H9 (cell line): ENCODE measurements around the gene IGF1R. TPM values are rescaled to one million over a fixed set of nuclear protein-coding genes. Genes with fewer than 3 reads are reported as not detected.
A peak's percentile ranks its signal among the peaks of the same experiment; 100 is the strongest.

Experiments used
- DNase-seq: peaks from one replicate; pipeline ENCODE4 v3.0.0-alpha.2; 2017
- H2AFZ ChIP-seq: one replicate; pipeline ENCODE4 v1.6.1; 2013; ENCODE audit warnings: mild to moderate bottlenecking, low read length, control low read depth, moderate library complexity
- H2AK5ac ChIP-seq: 2 replicates; pipeline ENCODE4 v1.6.1; 2013; ENCODE audit warnings: low read length, control low read depth, mixed read lengths; ENCODE audit not compliant: insufficient read length
- H2BK120ac ChIP-seq: one replicate; pipeline ENCODE4 v1.6.1; 2013; ENCODE audit warnings: low read depth, mild to moderate bottlenecking, low read length, control low read depth, inconsistent platforms; ENCODE audit not compliant: poor library complexity, severe bottlenecking
- H2BK12ac ChIP-seq: 2 replicates; pipeline ENCODE4 v1.6.1; 2013; ENCODE audit warnings: low read length, control low read depth, mixed read lengths, low read depth; ENCODE audit not compliant: insufficient read length
- H2BK15ac ChIP-seq: 2 replicates; pipeline ENCODE4 v1.6.1; 2013; ENCODE audit warnings: low read depth, low read length, control low read depth
- H2BK20ac ChIP-seq: one replicate; pipeline ENCODE4 v1.6.1; 2013; ENCODE audit warnings: low read depth, mild to moderate bottlenecking, low read length, control low read depth, inconsistent platforms; ENCODE audit not compliant: poor library complexity, severe bottlenecking
- H2BK5ac ChIP-seq: 2 replicates; pipeline ENCODE4 v1.6.1; 2013; ENCODE audit warnings: low read length, control low read depth, mixed read lengths; ENCODE audit not compliant: insufficient read length
- H3K14ac ChIP-seq: 2 replicates; pipeline ENCODE4 v1.6.1; 2013; ENCODE audit warnings: low read length, control low read depth; ENCODE audit not compliant: insufficient read depth
- H3K18ac ChIP-seq: 2 replicates; pipeline ENCODE4 v1.6.1; 2013; ENCODE audit warnings: low read depth, mild to moderate bottlenecking, mixed read lengths, low read length, control low read depth; ENCODE audit not compliant: insufficient read length
- H3K23ac ChIP-seq: 2 replicates; pipeline ENCODE4 v1.6.1; 2013; ENCODE audit warnings: low read length, control low read depth, mixed read lengths, low read depth; ENCODE audit not compliant: insufficient read length
- H3K23me2 ChIP-seq: 2 replicates; pipeline ENCODE4 v1.6.1; 2013; ENCODE audit warnings: low read depth, mild to moderate bottlenecking, mixed read lengths, low read length, control low read depth; ENCODE audit not compliant: insufficient read length, poor library complexity, severe bottlenecking
- H3K27ac ChIP-seq: 2 replicates; pipeline ENCODE4 v1.5.1; 2013; ENCODE audit warnings: low read length, control low read depth, mixed read lengths, low read depth; ENCODE audit not compliant: insufficient read length
- H3K27me3 ChIP-seq: 2 replicates; pipeline ENCODE4 v1.6.1; 2013; ENCODE audit warnings: low read length, control low read depth, inconsistent platforms; ENCODE audit not compliant: insufficient read depth
- H3K4ac ChIP-seq: 2 replicates; pipeline ENCODE4 v1.6.1; 2013; ENCODE audit warnings: low read depth, mild to moderate bottlenecking, control low read depth, inconsistent platforms, low read length, moderate library complexity
- H3K4me1 ChIP-seq: 2 replicates; pipeline ENCODE4 v1.6.1; 2013; ENCODE audit warnings: low read length, control low read depth, inconsistent platforms; ENCODE audit not compliant: insufficient read depth
- H3K4me2 ChIP-seq: 2 replicates; pipeline ENCODE4 v1.6.1; 2013; ENCODE audit warnings: low read length, control low read depth, mixed read lengths; ENCODE audit not compliant: insufficient read length, insufficient read depth
- H3K56ac ChIP-seq: 2 replicates; pipeline ENCODE4 v1.6.1; 2013; ENCODE audit warnings: low read depth, mild to moderate bottlenecking, mixed read lengths, low read length, control low read depth; ENCODE audit not compliant: insufficient read length
- H3K79me1 ChIP-seq: 2 replicates; pipeline ENCODE4 v1.6.1; 2013; ENCODE audit warnings: low read depth, mild to moderate bottlenecking, moderate library complexity, low read length, control low read depth, inconsistent platforms; ENCODE audit not compliant: insufficient read depth, poor library complexity, severe bottlenecking
- H3K79me2 ChIP-seq: 2 replicates; pipeline ENCODE4 v1.6.1; 2013; ENCODE audit warnings: low read length, control low read depth, inconsistent platforms; ENCODE audit not compliant: insufficient read depth
- H3K9ac ChIP-seq: 2 replicates; pipeline ENCODE4 v1.6.1; 2013; ENCODE audit warnings: low read length, control low read depth, mixed read lengths; ENCODE audit not compliant: insufficient read length; ENCODE audit errors: extremely low read depth
- H3K9me3 ChIP-seq: one replicate; pipeline ENCODE4 v1.6.1; 2013; ENCODE audit warnings: low read depth, low read length, inconsistent platforms; ENCODE audit not compliant: control insufficient read depth
- H3T11ph ChIP-seq: one replicate; pipeline ENCODE4 v1.6.1; 2013; ENCODE audit warnings: mild to moderate bottlenecking, low read length, control low read depth, inconsistent platforms
- H4K20me1 ChIP-seq: one replicate; pipeline ENCODE4 v1.6.1; 2013; ENCODE audit not compliant: control insufficient read depth, insufficient read length, insufficient read depth
- H4K5ac ChIP-seq: 2 replicates; pipeline ENCODE4 v1.6.1; 2013; ENCODE audit warnings: low read depth, mild to moderate bottlenecking, mixed read lengths, low read length, control low read depth; ENCODE audit not compliant: insufficient read length
- H4K8ac ChIP-seq: replicated peaks from 2 replicates; pipeline ENCODE4 v1.6.1; 2013; ENCODE audit warnings: low read length, control low read depth, mixed read lengths, low read depth; ENCODE audit not compliant: insufficient read length
- H4K91ac ChIP-seq: 2 replicates; pipeline ENCODE4 v1.6.1; 2013; ENCODE audit warnings: low read depth, mild to moderate bottlenecking, moderate library complexity, mixed read lengths, low read length, control low read depth; ENCODE audit not compliant: insufficient read length
- H3K27ac Mint-ChIP-seq, 3 experiments: 2 replicates in 2 of 3; 3 replicates in 1 of 3; pipeline ENCODE4 v1.8.0; 2020 to 2021; ENCODE audit warnings: mixed read lengths in 3 of 3, mild to moderate bottlenecking in 1 of 3, moderate library complexity in 1 of 3
- H3K27me3 Mint-ChIP-seq: 2 replicates; pipeline ENCODE4 v1.8.0; 2021; ENCODE audit warnings: low read depth, mild to moderate bottlenecking, moderate library complexity, mixed read lengths
- H3K36me3 Mint-ChIP-seq, 3 experiments: 2 replicates in 2 of 3; 3 replicates in 1 of 3; pipeline ENCODE4 v1.8.0; 2020 to 2021; ENCODE audit warnings: low read depth in 3 of 3, mixed read lengths in 3 of 3; ENCODE audit not compliant: insufficient read depth in 1 of 3
- H3K4me1 Mint-ChIP-seq, 2 experiments: 2 replicates each; pipeline ENCODE4 v1.8.0; 2020; ENCODE audit warnings: mixed read lengths in 2 of 2
- H3K4me3 Mint-ChIP-seq, 2 experiments: 2 replicates in 1 of 2; 3 replicates in 1 of 2; pipeline ENCODE4 v1.8.0; 2020 to 2021; ENCODE audit warnings: mild to moderate bottlenecking in 2 of 2, mixed read lengths in 2 of 2, moderate library complexity in 1 of 2
- H3K9me3 Mint-ChIP-seq, 2 experiments: 2 replicates in 1 of 2; 3 replicates in 1 of 2; pipeline ENCODE4 v1.8.0; 2020; ENCODE audit warnings: mild to moderate bottlenecking in 2 of 2, mixed read lengths in 2 of 2, moderate library complexity in 1 of 2
- WGBS: extraction: QIAGEN DNeasy Blood & Tissue Kit; methylation state at CpG from one replicate; pipeline ENCODE4 v1.1.7; 2013; ENCODE audit warnings: missing lambda C conversion rate, low lambda C conversion rate, mixed read lengths; ENCODE audit not compliant: insufficient read length; ENCODE audit errors: extremely low coverage; 5-methylcytosine and 5-hydroxymethylcytosine counted together
- total RNA-seq: library from RNA; stranded (reverse); gene quantifications from 2 replicates; pipeline ENCODE4 v1.2.1, GENCODE V29; 2021
- TF ChIP-seq, protein P1 (sequence below): fragments of 200-600 bp; sonication (generic); conservative IDR thresholded peaks from 3 replicates; pipeline ENCODE4 v1.8.0; 2021; ENCODE audit warnings: antibody characterized with exemption, mild to moderate bottlenecking

Gene IGF1R
- total RNA-seq, 1 experiment from 2014 or later = 70.0 TPM

DNA sequence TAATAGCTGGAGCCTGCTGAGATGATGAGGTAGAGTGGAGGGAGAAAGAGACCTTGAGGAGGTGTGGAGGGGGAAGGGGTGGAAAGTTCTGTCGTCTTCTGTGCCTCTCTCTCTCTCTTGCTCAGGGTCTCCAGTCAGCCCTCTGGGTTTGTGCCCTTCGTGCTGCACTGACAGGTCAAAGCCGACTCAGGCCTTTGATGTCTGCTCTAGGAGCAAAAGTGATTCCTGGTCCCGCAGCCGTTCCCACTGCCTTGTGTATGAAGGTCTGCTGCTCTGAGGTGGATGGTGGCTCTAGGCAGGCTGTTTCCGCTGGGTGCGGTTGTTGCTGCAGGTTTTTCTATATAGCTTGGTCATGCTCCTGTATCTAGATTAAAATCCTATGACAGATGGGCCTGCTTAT, 89.4 kb downstream of the IGF1R start:
- H3K4me1 Mint-ChIP-seq = peaks cover 69 to 79% of the 10 kb centered on the region in 2 experiments
- H3K79me2 ChIP-seq = peaks cover 73% of the 10 kb centered on the region
- no peak overlapping the region for H3T11ph ChIP-seq
- no peaks in the 10 kb centered on the region for H3K27me3 ChIP-seq
- H2AFZ ChIP-seq = no peak overlapping the region
- H2AK5ac ChIP-seq = no peak overlapping the region
- no peaks in the 10 kb centered on the region; a peak in 1 of 5 replicates for H3K9me3 Mint-ChIP-seq
- H4K20me1 ChIP-seq = no peaks in the 10 kb centered on the region
- no peak overlapping the region for H4K5ac ChIP-seq
- no peak overlapping the region for H3K23ac ChIP-seq
- H3K14ac ChIP-seq = no peak overlapping the region
- H3K27me3 Mint-ChIP-seq = no peaks in the 10 kb centered on the region
- H3K79me1 ChIP-seq = peaks cover 12% of the 10 kb centered on the region
- no peak overlapping the region for H3K4ac ChIP-seq
- peaks cover 15% of the 10 kb centered on the region for H3K4me1 ChIP-seq
- no peak for DNase-seq
- H3K9me3 ChIP-seq = no peaks in the 10 kb centered on the region
- H3K4me2 ChIP-seq = no peak overlapping the region
- H4K91ac ChIP-seq = no peak overlapping the region
- no CpG with 5 or more reads among the region's 7 CpGs for WGBS
- H4K8ac ChIP-seq = no peak overlapping the region
- H3K27ac ChIP-seq = no peak overlapping the region
- H3K9ac ChIP-seq = no peak overlapping the region
- H3K27ac Mint-ChIP-seq = 0 out of 7 replicates have a peak overlapping the region, but pooled peaks of 1 of the 3 experiments have one; percentile 29
- no peak overlapping the region for H2BK12ac ChIP-seq
- H3K36me3 Mint-ChIP-seq = peaks cover 0 to 4% (median 2%) of the 10 kb centered on the region in 3 experiments; a peak in 2 of 7 replicates
- H3K56ac ChIP-seq = no peak overlapping the region
- H2BK5ac ChIP-seq = no peak overlapping the region
- no peak overlapping the region for H2BK120ac ChIP-seq
- no peak overlapping the region for H3K18ac ChIP-seq
- H3K4me3 Mint-ChIP-seq = no peak overlapping the region
- H2BK20ac ChIP-seq = no peak overlapping the region
- H3K23me2 ChIP-seq = no peaks in the 10 kb centered on the region
- TF ChIP-seq, protein P1, sequence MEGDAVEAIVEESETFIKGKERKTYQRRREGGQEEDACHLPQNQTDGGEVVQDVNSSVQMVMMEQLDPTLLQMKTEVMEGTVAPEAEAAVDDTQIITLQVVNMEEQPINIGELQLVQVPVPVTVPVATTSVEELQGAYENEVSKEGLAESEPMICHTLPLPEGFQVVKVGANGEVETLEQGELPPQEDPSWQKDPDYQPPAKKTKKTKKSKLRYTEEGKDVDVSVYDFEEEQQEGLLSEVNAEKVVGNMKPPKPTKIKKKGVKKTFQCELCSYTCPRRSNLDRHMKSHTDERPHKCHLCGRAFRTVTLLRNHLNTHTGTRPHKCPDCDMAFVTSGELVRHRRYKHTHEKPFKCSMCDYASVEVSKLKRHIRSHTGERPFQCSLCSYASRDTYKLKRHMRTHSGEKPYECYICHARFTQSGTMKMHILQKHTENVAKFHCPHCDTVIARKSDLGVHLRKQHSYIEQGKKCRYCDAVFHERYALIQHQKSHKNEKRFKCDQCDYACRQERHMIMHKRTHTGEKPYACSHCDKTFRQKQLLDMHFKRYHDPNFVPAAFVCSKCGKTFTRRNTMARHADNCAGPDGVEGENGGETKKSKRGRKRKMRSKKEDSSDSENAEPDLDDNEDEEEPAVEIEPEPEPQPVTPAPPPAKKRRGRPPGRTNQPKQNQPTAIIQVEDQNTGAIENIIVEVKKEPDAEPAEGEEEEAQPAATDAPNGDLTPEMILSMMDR = no peak
- H2BK15ac ChIP-seq = no peak overlapping the region
